HG03159 (cell line): Measurements from ENCODE around the gene PCGF3.
"Not testable (repeated sequence)": the region's sequence is repeated elsewhere in the genome, so short reads cannot be mapped to it uniquely, and the experiment has no call there.

Experiments
- ATAC-seq: cut with Tn5 transposase; IDR thresholded peaks from one replicate; pipeline ENCODE4 v1.9.1; 2021; ENCODE audit warnings: mild to moderate bottlenecking, moderate library complexity; ENCODE audit not compliant: unreplicated experiment

Gene PCGF3

GRCh38 chr4:681736-682451 is 23.7 kb upstream of the PCGF3 start:
- ATAC-seq, result no peak

- no peak for ATAC-seq
These were observed 23.0 kb upstream of the PCGF3 start for GRCh38 chr4:682490-683172.

GRCh38 chr4:683247-683897 is 22.3 kb upstream of the PCGF3 start:
- no peak for ATAC-seq

- ATAC-seq, result no peak
These were observed 21.5 kb upstream of the PCGF3 start for GRCh38 chr4:683982-684622.

GRCh38 chr4:684623-685327 is 20.9 kb upstream of the PCGF3 start:
- no peak for ATAC-seq

GRCh38 chr4:685679-686412 is 19.8 kb upstream of the PCGF3 start:
- ATAC-seq, result no peak

GRCh38 chr4:686413-687040 is 19.1 kb upstream of the PCGF3 start:
- no peak for ATAC-seq

GRCh38 chr4:687048-687970 is 18.3 kb upstream of the PCGF3 start:
- ATAC-seq, result no peak

- no peak for ATAC-seq
These were observed 17.4 kb upstream of the PCGF3 start for GRCh38 chr4:687971-688853.

- ATAC-seq, result peak; percentile 44
These were observed 16.6 kb upstream of the PCGF3 start, which contains the start of gene SLC49A3 for GRCh38 chr4:688854-689681. Gene SLC49A3, minus strand, starts transcription at chr4:689151. Its CDS starts 24 bp downstream, at chr4:689127.

GRCh38 chr4:689723-690122 is 15.9 kb upstream of the PCGF3 start:
- no peak for ATAC-seq

GRCh38 chr4:692771-693554 is 12.7 kb upstream of the PCGF3 start:
- no peak for ATAC-seq

GRCh38 chr4:694341-694940 is 11.2 kb upstream of the PCGF3 start:
- not testable (repeated sequence) for ATAC-seq

GRCh38 chr4:699816-700580 is 5.6 kb upstream of the PCGF3 start:
- no peak for ATAC-seq
